HFF-Myc (cell line): ENCODE results near the gene ADCY3.

Source experiments
- DNase-seq: peaks from one replicate; pipeline ENCODE4 v3.0.0-alpha.2; 2011; ENCODE audit warnings: low read depth; ENCODE audit errors: extremely low read depth
- H3K4me3 ChIP-seq: replicated peaks from 2 replicates; pipeline ENCODE4 v1.5.1; 2011; ENCODE audit warnings: low read depth, mild to moderate bottlenecking, control low read depth, low read length
- CTCF ChIP-seq: IDR thresholded peaks from 2 replicates; pipeline ENCODE4 v1.5.1; 2012; ENCODE audit warnings: mild to moderate bottlenecking, low read depth, low read length, control low read depth; ENCODE audit errors: missing control alignments

Gene ADCY3

GRCh38 chr2:24793761-24794435 is 126.1 kb downstream of the ADCY3 start:
- no peak for TF ChIP-seq CTCF
- peak overlapping the region; percentile 82 for H3K4me3 ChIP-seq
- DNase-seq = no peak

GRCh38 chr2:24792874-24793760 is 126.9 kb downstream of the ADCY3 start, which contains the start of the genes CENPO and PTRHD1:
Gene CENPO, plus strand, starts transcription at chr2:24793425. Its CDS starts 495 bp downstream, at chr2:24793920.
Gene PTRHD1, minus strand, starts transcription at chr2:24793391. Its CDS starts 14 bp downstream, at chr2:24793377.
- H3K4me3 ChIP-seq = peak within 1 kb of the TSS; percentile 82
- TF ChIP-seq CTCF = peak; percentile 79
- DNase-seq = peak; percentile 89

- no peak for TF ChIP-seq CTCF
- DNase-seq = no peak
- peak overlapping the region; percentile 82 for H3K4me3 ChIP-seq
Measured at GRCh38 chr2:24792542-24792873, 127.5 kb downstream of the ADCY3 start.

- no peak for TF ChIP-seq CTCF
- DNase-seq = no peak
- H3K4me3 ChIP-seq = no peak overlapping the region
Measured at GRCh38 chr2:24791452-24791851, 128.6 kb downstream of the ADCY3 start.

- no peak overlapping the region for H3K4me3 ChIP-seq
- TF ChIP-seq CTCF = no peak
- no peak for DNase-seq
Measured at GRCh38 chr2:24788816-24789215, 131.2 kb downstream of the ADCY3 start.

- DNase-seq = no peak
- TF ChIP-seq CTCF = no peak
- no peak overlapping the region for H3K4me3 ChIP-seq
Measured at GRCh38 chr2:24787532-24787931, 132.5 kb downstream of the ADCY3 start.
